Measurements from ENCODE around the gene ZIC5. TPM values are rescaled to one million over a fixed set of nuclear protein-coding genes. Genes with fewer than 3 reads are reported as not detected.
A peak's percentile ranks its signal among the peaks of the same experiment; 100 is the strongest.

Gene ZIC5
- total and polyA plus RNA-seq, 8 donors, result 0.06 TPM; not detected in 7

DNA sequence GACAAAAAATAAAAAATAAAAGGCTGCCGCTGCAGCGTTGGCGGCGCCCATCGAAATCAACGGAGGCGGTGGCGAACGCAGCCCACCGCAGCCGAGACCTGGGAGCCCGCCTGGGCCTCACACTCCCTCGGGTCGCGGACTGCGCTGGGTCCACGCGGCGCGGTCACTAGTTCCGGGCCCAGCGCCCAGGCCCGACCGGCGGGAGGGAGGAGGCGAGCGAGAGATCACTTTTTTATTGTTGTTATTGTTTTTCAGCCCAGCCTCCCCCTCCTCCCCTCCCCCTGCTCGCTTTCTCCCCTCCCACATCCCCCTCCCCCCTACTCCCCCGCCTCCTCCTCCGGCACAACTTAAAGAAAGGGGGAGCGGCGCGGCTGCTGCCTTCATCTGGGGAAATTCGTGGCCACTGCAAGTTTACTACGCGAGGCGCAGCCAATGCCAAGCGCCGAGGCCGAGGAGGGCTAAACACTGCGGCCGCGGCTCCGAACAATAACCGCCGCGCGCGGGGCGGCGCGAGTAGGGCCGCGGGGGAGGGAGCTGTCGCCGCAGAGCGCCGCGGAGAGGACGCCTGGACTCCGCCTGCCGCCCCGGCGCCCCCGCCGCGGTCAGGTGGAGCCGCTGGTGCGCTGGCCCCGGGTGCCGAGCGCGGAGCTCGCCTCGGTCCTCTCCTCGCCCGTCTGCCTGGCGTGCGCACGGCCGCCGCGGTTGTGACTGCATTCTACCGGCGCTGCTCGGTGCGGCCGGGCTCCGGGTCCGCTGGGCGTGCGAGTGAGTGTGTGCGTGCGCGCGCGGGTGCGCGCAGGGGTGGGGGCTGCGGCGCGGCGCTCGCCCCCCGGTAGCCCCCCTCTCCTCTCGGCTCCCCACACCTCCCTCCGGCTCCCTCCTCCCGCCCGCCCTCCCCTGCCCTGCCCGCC is 9.5 kb upstream of the ZIC5 start:
- no peaks in the 10 kb centered on the region for H3K9me3 ChIP-seq
- H3K4me1 ChIP-seq, result peaks cover 5 to 9% (median 7%) of the 10 kb centered on the region in 3 donors
- intact Hi-C loops (cut with DNase I), result no loop called here
- no peak for FAIRE-seq
- no peaks in the 10 kb centered on the region for H3K36me3 ChIP-seq
- TF ChIP-seq, protein P1, sequence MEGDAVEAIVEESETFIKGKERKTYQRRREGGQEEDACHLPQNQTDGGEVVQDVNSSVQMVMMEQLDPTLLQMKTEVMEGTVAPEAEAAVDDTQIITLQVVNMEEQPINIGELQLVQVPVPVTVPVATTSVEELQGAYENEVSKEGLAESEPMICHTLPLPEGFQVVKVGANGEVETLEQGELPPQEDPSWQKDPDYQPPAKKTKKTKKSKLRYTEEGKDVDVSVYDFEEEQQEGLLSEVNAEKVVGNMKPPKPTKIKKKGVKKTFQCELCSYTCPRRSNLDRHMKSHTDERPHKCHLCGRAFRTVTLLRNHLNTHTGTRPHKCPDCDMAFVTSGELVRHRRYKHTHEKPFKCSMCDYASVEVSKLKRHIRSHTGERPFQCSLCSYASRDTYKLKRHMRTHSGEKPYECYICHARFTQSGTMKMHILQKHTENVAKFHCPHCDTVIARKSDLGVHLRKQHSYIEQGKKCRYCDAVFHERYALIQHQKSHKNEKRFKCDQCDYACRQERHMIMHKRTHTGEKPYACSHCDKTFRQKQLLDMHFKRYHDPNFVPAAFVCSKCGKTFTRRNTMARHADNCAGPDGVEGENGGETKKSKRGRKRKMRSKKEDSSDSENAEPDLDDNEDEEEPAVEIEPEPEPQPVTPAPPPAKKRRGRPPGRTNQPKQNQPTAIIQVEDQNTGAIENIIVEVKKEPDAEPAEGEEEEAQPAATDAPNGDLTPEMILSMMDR (IDR thresholded peaks at IDR 0.05), result no peak
- H3K27me3 ChIP-seq, result peaks cover 14 to 76% (median 38%) of the 10 kb centered on the region in 4 donors
- H3K27ac ChIP-seq, result no peak overlapping the region
- peak overlapping the region; percentile 15 to 63 (median 34) for H3K4me3 ChIP-seq
- WGBS, 2 donors, result 2 to 3% methylated on average over 55 to 107 of the region's 110 CpGs
- peak in 1 of 6 donors; percentile 71 for DNase-seq
- ATAC-seq, result peak; percentile 35 to 52 (median 41)

GRCh38 chr13:99980201-99980823 is 8.7 kb upstream of the ZIC5 start:
- 2% methylated on average over 44 to 76 of the region's 76 CpGs for WGBS, 2 donors
- H3K27ac ChIP-seq, result no peak overlapping the region
- H3K36me3 ChIP-seq, result no peaks in the 10 kb centered on the region
- TF ChIP-seq, protein P1 (IDR thresholded peaks at IDR 0.05), result no peak
- intact Hi-C loops (cut with DNase I), result no loop called here
- H3K9me3 ChIP-seq, result no peaks in the 10 kb centered on the region
- H3K4me1 ChIP-seq, result peaks cover 5 to 9% (median 7%) of the 10 kb centered on the region in 3 donors
- H3K4me3 ChIP-seq, result peak overlapping the region; percentile 15 to 63 (median 34)
- H3K27me3 ChIP-seq, result peaks cover 18 to 79% (median 38%) of the 10 kb centered on the region in 4 donors
- DNase-seq (peak; percentile 66 to 87 (median 72)), FAIRE-seq (no peak), ATAC-seq (peak; percentile 89 to 92 (median 91))

DNA sequence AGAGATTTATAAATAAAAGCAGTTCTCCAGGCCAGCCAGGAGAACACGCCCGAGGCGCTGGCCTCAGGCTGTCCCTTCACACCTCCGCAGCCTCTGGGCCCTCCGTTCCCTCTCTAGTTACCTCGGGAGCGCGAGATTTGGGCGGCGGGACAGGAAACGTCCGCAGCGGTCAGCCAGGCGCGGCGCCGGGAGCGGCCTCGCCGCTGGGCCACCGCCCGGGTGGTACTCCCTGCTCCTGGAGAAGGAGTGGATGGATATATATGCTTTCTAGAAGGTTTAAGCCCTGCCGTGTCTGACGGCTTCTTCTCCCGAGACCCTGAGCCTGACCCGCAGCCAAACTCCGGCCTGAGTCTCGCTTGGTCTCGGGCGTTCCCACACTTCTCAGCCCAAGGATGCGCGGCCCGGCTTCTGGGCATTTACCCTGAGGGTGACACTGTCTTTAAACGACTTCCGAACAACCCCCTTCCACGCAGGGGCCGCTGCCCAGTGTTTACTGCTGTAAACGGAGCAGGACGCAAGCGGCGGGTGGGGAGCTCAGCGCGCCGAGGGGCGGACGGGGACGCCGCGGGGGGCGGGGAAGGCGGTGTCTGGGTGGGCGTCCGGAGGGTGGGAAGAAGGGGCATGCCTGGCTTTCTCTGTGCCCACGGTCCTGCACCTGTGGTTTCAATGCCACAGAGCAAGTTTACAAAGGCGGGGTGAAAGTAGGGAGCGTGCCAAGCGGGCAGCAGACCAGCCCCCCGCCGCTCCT is 8.1 kb upstream of the ZIC5 start:
- peak overlapping the region; percentile 15 to 63 (median 34) for H3K4me3 ChIP-seq
- WGBS, 2 donors, result 5 to 6% methylated on average over 56 to 59 of the region's 59 CpGs
- no peaks in the 10 kb centered on the region for H3K36me3 ChIP-seq
- no peak overlapping the region for H3K27ac ChIP-seq
- peaks cover 5 to 9% (median 7%) of the 10 kb centered on the region in 3 donors for H3K4me1 ChIP-seq
- TF ChIP-seq, protein P1 (IDR thresholded peaks at IDR 0.05), result no peak
- peak in 2 of 6 donors; percentile 66 to 77 for DNase-seq
- peaks cover 21 to 80% (median 42%) of the 10 kb centered on the region in 4 donors for H3K27me3 ChIP-seq
- no peak for FAIRE-seq
- no peaks in the 10 kb centered on the region for H3K9me3 ChIP-seq
- peak in 1 of 4 donors; percentile 5 for ATAC-seq
- intact Hi-C loops (cut with DNase I), result no loop called here

DNA sequence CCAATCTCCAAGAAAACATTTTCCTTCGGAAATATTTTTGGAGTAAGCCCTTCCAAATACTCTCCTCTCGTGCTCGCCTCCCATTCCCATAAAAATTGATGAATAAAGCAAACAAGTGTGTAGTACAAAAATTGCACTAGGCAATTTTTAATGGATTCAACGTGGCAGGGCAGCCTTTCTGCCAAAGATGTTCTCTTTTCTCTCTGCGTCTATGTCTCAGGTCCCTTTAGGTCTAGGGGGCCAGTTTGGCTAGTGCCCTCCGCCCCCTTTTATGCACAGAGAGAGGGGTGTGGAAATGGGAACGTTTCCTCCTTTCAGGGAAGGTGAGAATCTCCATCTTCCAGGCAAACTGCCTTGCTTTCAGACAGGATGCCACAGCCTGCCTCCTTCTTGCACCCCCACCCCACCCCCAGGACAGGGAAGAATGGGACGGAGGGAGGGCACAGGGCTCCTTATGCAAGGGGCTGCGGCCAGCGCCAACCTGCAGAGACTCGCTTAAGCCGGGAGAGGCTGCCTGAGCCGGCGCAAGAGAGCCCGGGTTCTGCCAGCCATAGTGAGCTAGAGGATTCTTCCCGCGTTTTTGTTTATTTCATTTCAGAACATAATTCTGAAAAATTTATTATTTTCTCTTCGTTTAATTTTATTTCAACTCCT is 7.4 kb upstream of the ZIC5 start:
- peaks cover 5 to 9% (median 7%) of the 10 kb centered on the region in 3 donors for H3K4me1 ChIP-seq
- intact Hi-C loops (cut with DNase I), result no loop called here
- WGBS, 2 donors, result 10 to 11% methylated on average over 18 of the region's 18 CpGs

More for the DNA sequence above, 7.4 kb upstream of the ZIC5 start:
- H3K9me3 ChIP-seq, result no peaks in the 10 kb centered on the region
- peaks cover 23 to 80% (median 42%) of the 10 kb centered on the region in 4 donors for H3K27me3 ChIP-seq
- no peak overlapping the region for H3K27ac ChIP-seq
- FAIRE-seq (no peak), DNase-seq (no peak), ATAC-seq (no peak)
- H3K4me3 ChIP-seq, result no peak overlapping the region
- H3K36me3 ChIP-seq, result no peaks in the 10 kb centered on the region
- TF ChIP-seq, protein P1 (IDR thresholded peaks at IDR 0.05), result no peak

Data from pancreas (tissue), 10 donors.